Prostate gland (tissue), 2 donors: ENCODE data around the gene RBM33. TPM values are rescaled to one million over a fixed set of nuclear protein-coding genes. Genes with fewer than 3 reads are reported as not detected.
A peak's percentile ranks its signal among the peaks of the same experiment; 100 is the strongest.

Experiments
- DNase-seq: peaks from one replicate; pipeline ENCODE4 v3.0.0-alpha.2; 2019; ENCODE audit warnings: low spot score
- H3K27ac ChIP-seq, 2 donors: fragments of 200-600 bp; sonication (generic); 2 replicates each; pipeline ENCODE4 v1.5.1; 2017 to 2019
- H3K27me3 ChIP-seq: fragments of 200-600 bp; sonication (generic); replicated peaks from 2 replicates; pipeline ENCODE4 v1.5.1; 2019; ENCODE audit not compliant: insufficient read depth
- H3K36me3 ChIP-seq, 2 donors: fragments of 200-600 bp; sonication (generic); 1 replicate in 1 of 2; 2 replicates in 1 of 2; pipeline versions ENCODE4 v1.5.1 to v1.8.1; 2017 to 2019
- H3K4me1 ChIP-seq: fragments of 200-600 bp; sonication (generic); replicated peaks from 2 replicates; pipeline ENCODE4 v1.5.1; 2019
- H3K4me3 ChIP-seq, 2 donors: fragments of 200-600 bp; sonication (generic); 2 replicates each; pipeline ENCODE4 v1.5.1; 2017 to 2019
- H3K9me3 ChIP-seq: fragments of 200-600 bp; sonication (generic); 2 replicates; pipeline ENCODE4 v1.5.1; 2017
- POLR2A ChIP-seq: fragments of 450-650 bp; IDR thresholded peaks from one replicate; pipeline ENCODE4 v1.6.1; 2016; ENCODE audit warnings: antibody characterized with exemption, mild to moderate bottlenecking
- POLR2AphosphoS5 ChIP-seq: sonication (generic); formaldehyde crosslinking; IDR thresholded peaks from one replicate; pipeline ENCODE4 v1.6.1; 2017; ENCODE audit warnings: antibody characterized with exemption
- WGBS: methylation state at CpG from one replicate; pipeline ENCODE4 v1.1.5; 2018; 5-methylcytosine and 5-hydroxymethylcytosine counted together
- intact Hi-C: fragments of 100-400 bp; cut with DNase I; formaldehyde crosslinking; loops from one replicate; pipeline ENCODE4 v1.14.2; 2022
- total RNA-seq, 2 donors: library from RNA; depleted of rRNA; stranded (reverse); fragments of >200 nt; gene quantifications; one replicate each; pipeline ENCODE4 v1.1.0, GENCODE V29; 2016
- TF ChIP-seq, protein P1 (sequence below), 4 experiments: fragments of 200-600 bp in 2 of 4; fragments of 450-650 bp in 2 of 4; sonication (generic) in 2 of 4; IDR thresholded peaks; 1 replicate in 3 of 4; 2 replicates in 1 of 4; pipeline ENCODE4 v1.5.1; 2016 to 2019; ENCODE audit warnings: antibody characterized with exemption in 4 of 4, mild to moderate bottlenecking in 2 of 4, moderate library complexity in 2 of 4

Gene RBM33, protein sequence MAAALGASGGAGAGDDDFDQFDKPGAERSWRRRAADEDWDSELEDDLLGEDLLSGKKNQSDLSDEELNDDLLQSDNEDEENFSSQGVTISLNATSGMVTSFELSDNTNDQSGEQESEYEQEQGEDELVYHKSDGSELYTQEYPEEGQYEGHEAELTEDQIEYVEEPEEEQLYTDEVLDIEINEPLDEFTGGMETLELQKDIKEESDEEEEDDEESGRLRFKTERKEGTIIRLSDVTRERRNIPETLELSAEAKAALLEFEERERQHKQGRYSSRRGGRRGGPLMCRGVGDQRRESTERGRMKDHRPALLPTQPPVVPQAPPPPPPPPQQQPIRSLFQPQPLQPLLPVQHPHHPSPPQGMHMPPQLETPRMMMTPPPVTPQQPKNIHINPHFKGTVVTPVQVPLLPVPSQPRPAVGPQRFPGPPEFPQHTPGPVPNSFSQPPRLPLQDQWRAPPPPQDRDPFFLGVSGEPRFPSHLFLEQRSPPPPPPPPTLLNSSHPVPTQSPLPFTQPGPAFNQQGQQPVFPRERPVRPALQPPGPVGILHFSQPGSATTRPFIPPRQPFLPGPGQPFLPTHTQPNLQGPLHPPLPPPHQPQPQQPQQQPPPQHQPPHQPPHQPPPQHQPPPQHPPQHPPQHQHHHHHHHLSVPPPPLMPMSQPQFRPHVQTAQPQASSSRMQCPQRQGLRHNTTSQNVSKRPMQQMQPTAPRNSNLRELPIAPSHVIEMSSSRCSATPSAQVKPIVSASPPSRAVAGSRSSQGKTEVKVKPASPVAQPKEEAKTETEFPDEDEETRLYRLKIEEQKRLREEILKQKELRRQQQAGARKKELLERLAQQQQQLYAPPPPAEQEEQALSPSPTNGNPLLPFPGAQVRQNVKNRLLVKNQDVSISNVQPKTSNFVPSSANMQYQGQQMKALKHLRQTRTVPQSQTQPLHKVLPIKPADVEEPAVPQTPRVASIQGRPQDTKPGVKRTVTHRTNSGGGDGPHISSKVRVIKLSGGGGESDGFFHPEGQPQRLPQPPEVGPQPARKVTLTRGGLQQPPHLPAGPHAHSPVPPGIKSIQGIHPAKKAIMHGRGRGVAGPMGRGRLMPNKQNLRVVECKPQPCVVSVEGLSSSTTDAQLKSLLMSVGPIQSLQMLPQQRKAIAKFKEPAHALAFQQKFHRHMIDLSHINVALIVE
- total RNA-seq, result 10 to 100 TPM; 33.2 to 82.9 TPM

- DNase-seq, result peak; percentile 61
- H3K9me3 ChIP-seq, result no peaks in the 10 kb centered on the region
- intact Hi-C loops, result no loop called here
- peaks cover 16% of the 10 kb centered on the region for H3K4me1 ChIP-seq
- TF ChIP-seq POLR2A (peak; percentile 11), POLR2AphosphoS5 (peak; percentile 49)
- TF ChIP-seq, protein P1, sequence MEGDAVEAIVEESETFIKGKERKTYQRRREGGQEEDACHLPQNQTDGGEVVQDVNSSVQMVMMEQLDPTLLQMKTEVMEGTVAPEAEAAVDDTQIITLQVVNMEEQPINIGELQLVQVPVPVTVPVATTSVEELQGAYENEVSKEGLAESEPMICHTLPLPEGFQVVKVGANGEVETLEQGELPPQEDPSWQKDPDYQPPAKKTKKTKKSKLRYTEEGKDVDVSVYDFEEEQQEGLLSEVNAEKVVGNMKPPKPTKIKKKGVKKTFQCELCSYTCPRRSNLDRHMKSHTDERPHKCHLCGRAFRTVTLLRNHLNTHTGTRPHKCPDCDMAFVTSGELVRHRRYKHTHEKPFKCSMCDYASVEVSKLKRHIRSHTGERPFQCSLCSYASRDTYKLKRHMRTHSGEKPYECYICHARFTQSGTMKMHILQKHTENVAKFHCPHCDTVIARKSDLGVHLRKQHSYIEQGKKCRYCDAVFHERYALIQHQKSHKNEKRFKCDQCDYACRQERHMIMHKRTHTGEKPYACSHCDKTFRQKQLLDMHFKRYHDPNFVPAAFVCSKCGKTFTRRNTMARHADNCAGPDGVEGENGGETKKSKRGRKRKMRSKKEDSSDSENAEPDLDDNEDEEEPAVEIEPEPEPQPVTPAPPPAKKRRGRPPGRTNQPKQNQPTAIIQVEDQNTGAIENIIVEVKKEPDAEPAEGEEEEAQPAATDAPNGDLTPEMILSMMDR (IDR thresholded peaks at IDR 0.05), result peak in 1 of 4 experiments; percentile 26
- under 1% methylated on average over 77 of the region's 85 CpGs for WGBS
- H3K27me3 ChIP-seq, result no peaks in the 10 kb centered on the region
- H3K4me3 ChIP-seq, result peak within 1 kb of the TSS; percentile 70 to 97
- H3K27ac ChIP-seq, result peak within 1 kb of the TSS; percentile 87 to 95
- no peaks in the 10 kb centered on the region for H3K36me3 ChIP-seq
Observed at GRCh38 chr7:155644178-155644970, at the start of gene RBM33. Gene RBM33 (plus strand): TSS chr7:155644661. CDS start chr7:155644877, 216 bp downstream.

DNA sequence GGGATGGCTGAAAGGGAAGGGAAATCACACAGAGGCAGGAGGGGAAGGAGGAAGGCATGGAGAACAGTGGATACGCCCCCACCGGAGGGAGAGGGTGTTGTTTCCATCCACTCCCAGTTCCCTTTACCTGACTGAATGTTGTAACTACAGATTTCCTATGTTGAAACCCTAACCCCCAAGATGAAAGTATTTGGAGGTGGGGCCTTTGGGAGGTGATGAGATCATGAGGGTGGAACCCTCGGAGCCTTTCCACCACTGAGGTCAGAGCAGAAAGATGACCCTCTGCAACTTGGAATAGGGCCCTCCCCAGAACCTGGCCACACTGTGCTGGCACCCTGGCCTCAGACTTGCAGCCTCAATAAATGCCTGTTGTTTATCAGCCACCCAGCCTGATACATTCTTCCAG lies 49.5 kb upstream of the RBM33 start:
- H3K9me3 ChIP-seq, result no peaks in the 10 kb centered on the region
- WGBS, result 33% methylated on average over 3 of the region's 3 CpGs

DNA sequence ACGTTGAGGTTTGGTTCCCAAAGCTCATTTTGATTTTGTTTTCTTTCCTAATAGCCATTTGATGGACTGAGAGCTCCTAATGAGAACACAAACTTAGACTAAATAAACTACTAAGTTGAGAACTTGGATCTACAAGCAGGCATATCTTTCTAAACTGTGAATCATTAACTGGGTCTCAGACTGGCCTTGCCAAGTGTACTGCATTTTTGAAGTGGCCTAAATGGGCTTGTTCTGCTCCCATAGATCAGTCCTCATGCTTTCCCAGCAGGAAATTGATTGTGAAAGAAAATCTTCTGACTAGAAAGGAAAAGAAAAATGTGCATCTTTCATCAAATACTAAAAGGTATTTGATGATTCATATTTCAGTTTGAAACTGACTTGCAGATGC lies 46.7 kb upstream of the RBM33 start:
- Histone ChIP-seq H3K27ac (no peak overlapping the region), H3K9me3 (no peaks in the 10 kb centered on the region), H3K4me1 (no peaks in the 10 kb centered on the region), H3K27me3 (peaks cover 5% of the 10 kb centered on the region), H3K36me3 (no peaks in the 10 kb centered on the region), H3K4me3 (no peak overlapping the region)
- intact Hi-C loops, result loop anchor here (5.0 kb wide), 2 partner anchors 140 to 170 kb away; no protein-coding TSS in a partner anchor
- no peak for DNase-seq
- TF ChIP-seq POLR2AphosphoS5, result no peak
- no peak for TF ChIP-seq POLR2A
- TF ChIP-seq, protein P1 (IDR thresholded peaks at IDR 0.05), result no peak
- 75% methylated on average over 1 of the region's 1 CpG for WGBS

More for the DNA sequence above, 49.5 kb upstream of the RBM33 start:
- intact Hi-C loops, result loop anchor here (5.0 kb wide), 2 partner anchors 142 to 172 kb away; no protein-coding TSS in a partner anchor
- Histone ChIP-seq H3K36me3 (no peaks in the 10 kb centered on the region), H3K4me3 (no peak overlapping the region), H3K27me3 (no peaks in the 10 kb centered on the region), H3K4me1 (no peaks in the 10 kb centered on the region), H3K27ac (no peak overlapping the region)
- no peak for DNase-seq
- TF ChIP-seq, protein P1 (IDR thresholded peaks at IDR 0.05), result no peak
- TF ChIP-seq POLR2A, result no peak
- TF ChIP-seq POLR2AphosphoS5, result no peak

DNA sequence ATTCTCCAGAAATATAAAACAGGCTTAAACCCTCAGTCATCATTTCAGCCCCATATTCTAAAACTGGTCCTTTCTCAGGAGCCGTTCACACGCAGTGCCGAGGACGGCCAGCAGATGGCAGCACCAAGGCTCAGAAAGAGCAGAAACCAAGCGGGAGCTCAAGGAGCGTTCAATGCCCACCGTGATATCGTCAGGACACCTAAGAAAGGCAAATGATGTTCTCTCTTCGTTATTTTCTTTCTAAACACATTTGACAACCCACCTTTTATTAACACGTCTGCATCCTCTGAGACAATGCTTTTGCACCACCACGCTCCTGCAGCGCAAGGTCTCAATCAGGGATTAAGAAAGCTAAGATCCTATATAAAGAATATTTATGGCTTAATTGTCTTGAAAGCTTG lies 45.7 kb upstream of the RBM33 start:
- no peaks in the 10 kb centered on the region for H3K9me3 ChIP-seq
- H3K4me3 ChIP-seq, result no peak overlapping the region
- WGBS, result 5% methylated on average over 12 of the region's 12 CpGs
- peak; percentile 72 for DNase-seq
- H3K36me3 ChIP-seq, result no peaks in the 10 kb centered on the region
- no peaks in the 10 kb centered on the region for H3K4me1 ChIP-seq
- H3K27me3 ChIP-seq, result peaks cover 14% of the 10 kb centered on the region
- no peak overlapping the region for H3K27ac ChIP-seq
- intact Hi-C loops, result loop anchor here (5.0 kb wide), 2 partner anchors 138 to 168 kb away; no protein-coding TSS in a partner anchor
- TF ChIP-seq, protein P1 (IDR thresholded peaks at IDR 0.05), result peak; percentile 85 to 98 (median 92)
- no peak for TF ChIP-seq POLR2A
